ENCODE results near the gene ERCC4.
A peak's percentile ranks its signal among the peaks of the same experiment; 100 is the strongest.

The ERCC4 gene

DNA sequence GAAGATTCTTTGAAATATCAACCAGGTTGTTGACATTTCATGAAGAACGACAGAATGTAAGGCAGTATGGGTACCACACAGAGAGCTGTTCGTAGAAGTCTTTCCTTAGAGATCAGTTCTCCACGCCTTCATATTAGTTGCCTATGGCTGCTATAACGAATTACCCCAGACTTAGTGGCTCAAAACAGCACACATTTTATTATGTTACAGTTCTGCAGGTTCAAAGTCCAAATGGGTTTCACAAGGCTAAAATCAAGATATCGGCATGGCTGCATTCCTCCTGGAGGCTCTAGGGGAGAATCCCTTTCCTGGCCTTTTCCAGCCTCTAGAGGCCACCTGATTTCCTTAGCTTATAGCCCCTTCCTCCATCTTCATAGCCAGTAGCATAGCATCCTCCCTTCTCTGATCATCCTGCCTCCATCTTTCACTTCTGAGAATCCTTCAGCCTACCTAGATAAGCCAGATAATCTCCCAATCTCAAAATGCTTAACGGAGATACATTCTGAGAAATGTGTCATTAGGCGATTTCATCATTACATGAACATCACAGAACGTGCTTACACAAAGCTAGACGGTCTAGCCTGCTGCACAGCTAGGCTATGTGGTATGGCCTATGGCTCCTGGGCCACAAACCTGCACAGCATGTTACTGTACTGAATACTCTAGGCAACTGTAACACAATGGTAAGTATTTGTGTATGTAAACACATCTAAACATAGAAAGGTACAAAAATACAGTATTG is 26.0 kb downstream of the ERCC4 start:
- H3K4me3 ChIP-seq (ENCODE audit: low read length) = no peak overlapping the region
- no peak for DNase-seq (ENCODE audit: low read depth)
- TF ChIP-seq, protein P1, sequence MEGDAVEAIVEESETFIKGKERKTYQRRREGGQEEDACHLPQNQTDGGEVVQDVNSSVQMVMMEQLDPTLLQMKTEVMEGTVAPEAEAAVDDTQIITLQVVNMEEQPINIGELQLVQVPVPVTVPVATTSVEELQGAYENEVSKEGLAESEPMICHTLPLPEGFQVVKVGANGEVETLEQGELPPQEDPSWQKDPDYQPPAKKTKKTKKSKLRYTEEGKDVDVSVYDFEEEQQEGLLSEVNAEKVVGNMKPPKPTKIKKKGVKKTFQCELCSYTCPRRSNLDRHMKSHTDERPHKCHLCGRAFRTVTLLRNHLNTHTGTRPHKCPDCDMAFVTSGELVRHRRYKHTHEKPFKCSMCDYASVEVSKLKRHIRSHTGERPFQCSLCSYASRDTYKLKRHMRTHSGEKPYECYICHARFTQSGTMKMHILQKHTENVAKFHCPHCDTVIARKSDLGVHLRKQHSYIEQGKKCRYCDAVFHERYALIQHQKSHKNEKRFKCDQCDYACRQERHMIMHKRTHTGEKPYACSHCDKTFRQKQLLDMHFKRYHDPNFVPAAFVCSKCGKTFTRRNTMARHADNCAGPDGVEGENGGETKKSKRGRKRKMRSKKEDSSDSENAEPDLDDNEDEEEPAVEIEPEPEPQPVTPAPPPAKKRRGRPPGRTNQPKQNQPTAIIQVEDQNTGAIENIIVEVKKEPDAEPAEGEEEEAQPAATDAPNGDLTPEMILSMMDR (conservative IDR thresholded peaks at IDR 0.05; ENCODE audit: low read length) = no peak

DNA sequence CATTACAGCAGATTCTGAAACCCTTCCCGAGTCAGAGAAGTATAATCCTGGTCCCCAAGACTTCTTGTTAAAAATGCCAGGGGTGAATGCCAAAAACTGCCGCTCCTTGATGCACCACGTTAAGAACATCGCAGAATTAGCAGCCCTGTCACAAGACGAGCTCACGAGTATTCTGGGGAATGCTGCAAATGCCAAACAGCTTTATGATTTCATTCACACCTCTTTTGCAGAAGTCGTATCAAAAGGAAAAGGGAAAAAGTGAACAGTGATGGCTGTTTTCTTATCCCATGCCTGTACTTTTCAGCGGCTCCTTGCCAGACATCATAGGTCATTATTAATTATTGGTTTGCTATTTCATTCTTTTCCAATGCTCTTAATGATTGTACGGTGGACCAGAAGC is 28.1 kb downstream of the ERCC4 start:
- DNase-seq (ENCODE audit: low read depth) = no peak
- TF ChIP-seq, protein P1 (conservative IDR thresholded peaks at IDR 0.05; ENCODE audit: low read length) = no peak
- no peak overlapping the region for H3K4me3 ChIP-seq (ENCODE audit: low read length)

DNA sequence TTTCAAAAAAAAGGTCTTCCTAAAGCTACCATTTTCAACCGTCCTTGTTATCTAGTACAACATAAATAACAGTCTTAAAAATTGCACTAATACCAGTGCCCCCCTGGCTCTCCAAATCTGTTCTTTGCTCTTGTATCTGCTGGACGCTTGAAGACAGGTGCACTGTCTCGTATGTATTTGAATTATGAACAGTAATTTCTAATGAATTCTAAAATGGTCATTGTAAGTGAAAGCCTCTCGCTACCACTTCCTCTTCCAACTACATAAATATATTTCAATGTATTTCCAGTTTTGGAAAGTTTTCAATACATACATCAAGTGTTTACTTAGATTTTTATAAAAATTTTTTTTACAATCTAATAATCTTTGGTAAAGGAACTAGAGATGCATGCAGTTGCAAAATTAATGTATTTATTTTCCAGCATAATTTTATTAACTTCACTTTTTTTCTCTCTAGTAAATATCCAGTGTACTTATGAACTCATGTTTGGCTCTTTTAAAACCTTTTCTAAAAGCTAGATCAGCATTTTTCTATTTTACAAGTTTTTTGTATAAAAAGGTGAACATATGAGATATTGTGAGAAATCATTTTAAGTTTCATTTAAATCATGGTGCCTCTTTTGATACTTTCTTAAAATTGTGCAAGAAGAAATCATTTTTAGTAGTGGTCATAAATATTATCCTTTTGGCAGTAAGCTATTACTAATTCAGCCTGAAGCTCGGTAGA is 31.0 kb downstream of the ERCC4 start:
- TF ChIP-seq, protein P1 (conservative IDR thresholded peaks at IDR 0.05; ENCODE audit: low read length) = no peak
- DNase-seq (ENCODE audit: low read depth) = no peak
- no peak overlapping the region for H3K4me3 ChIP-seq (ENCODE audit: low read length)

DNA sequence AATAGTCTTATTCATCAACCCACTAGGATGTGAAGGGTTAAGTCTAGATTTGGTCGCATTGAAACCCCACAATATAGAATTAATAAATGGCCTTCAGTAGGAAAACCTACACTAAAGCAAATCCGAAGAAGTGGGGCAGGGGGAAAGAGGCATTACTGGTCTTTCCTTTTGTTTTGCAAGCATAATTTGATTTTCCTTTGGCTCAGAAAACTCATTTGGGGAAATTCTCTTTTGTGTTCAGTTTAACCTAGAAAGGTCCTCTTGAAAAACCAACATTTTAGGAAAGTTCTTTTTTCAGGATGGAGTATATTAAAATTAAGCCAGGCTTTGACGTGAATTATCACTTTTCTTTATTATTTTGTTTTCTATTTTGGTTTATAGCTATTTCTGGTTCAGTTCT is 31.7 kb downstream of the ERCC4 start:
- TF ChIP-seq, protein P1 (conservative IDR thresholded peaks at IDR 0.05; ENCODE audit: low read length) = no peak
- no peak overlapping the region for H3K4me3 ChIP-seq (ENCODE audit: low read length)
- DNase-seq (ENCODE audit: low read depth) = no peak

DNA sequence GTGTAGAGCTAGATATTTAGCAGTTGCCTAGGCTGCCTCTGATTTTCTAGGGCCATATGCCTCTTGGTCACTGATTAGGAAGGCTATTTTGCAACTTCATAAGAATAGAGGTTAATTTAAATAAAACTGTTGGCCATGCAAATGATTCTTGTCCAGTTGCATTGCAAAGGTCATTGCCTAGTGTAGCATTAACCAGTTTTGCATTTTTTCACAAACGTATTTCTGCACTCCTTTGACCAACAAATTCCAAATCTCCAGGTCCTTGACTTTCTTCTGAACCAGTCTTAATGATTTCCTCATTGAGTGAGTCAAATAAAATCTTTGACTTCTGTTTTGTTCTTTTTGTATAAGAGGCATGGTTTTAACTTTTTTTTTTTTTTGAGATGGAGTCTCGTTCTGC is 33.5 kb downstream of the ERCC4 start:
- H3K4me3 ChIP-seq (ENCODE audit: low read length) = no peak overlapping the region
- TF ChIP-seq, protein P1 (conservative IDR thresholded peaks at IDR 0.05; ENCODE audit: low read length) = no peak
- no peak for DNase-seq (ENCODE audit: low read depth)

DNA sequence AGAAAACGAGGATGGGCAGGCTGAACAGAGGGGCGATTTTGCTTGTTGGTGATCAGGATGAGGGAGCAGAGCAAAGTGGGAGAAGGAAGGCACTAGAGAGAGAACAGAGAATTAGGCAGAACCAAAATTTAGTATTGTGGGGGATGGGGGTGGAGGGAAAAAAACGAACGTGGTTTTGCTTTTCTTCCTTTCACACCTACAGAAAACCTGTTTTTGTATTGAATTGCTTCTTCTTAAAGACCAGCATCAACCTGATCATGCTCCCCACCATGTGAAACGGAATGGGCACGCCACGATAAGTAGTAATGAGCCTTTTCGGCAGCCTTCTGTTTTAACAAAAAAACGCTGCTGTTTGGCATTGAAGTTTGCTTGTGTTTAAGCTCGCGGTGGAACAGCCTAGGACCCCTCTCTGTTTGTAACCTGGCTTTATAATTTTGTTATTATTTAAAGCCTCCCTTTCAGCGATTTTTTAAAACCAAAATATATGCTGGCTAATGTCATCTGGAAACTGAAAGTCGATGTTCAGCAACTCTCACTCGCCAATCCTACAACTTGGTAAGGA is 36.8 kb downstream of the ERCC4 start:
- TF ChIP-seq, protein P1 (conservative IDR thresholded peaks at IDR 0.05; ENCODE audit: low read length) = no peak
- DNase-seq (ENCODE audit: low read depth) = no peak
- peak overlapping the region; percentile 63 for H3K4me3 ChIP-seq (ENCODE audit: low read length)
